Endothelial cell of umbilical vein (primary cell): Measurements from ENCODE around the gene PLEKHA5.

Experiments used
- CTCF ChIP-seq, 2 donors: IDR thresholded peaks; 1 replicate in 1 of 2; 2 replicates in 1 of 2; pipeline ENCODE4 v1.5.1; 2011; ENCODE audit warnings: low read length in 2 of 2, mild to moderate bottlenecking in 2 of 2, moderate library complexity in 2 of 2, control low read depth in 1 of 2, inconsistent platforms in 1 of 2, low read depth in 1 of 2; ENCODE audit not compliant: insufficient read depth in 1 of 2; ENCODE audit errors: extremely low read depth in 1 of 2
- EZH2 ChIP-seq: IDR thresholded peaks from 2 replicates; pipeline ENCODE4 v1.6.1; 2012; ENCODE audit warnings: borderline replicate concordance, low read depth, mild to moderate bottlenecking, moderate library complexity, low read length, inconsistent platforms; ENCODE audit not compliant: severe bottlenecking
- GATA2 ChIP-seq: IDR thresholded peaks from 2 replicates; pipeline ENCODE4 v1.7.0; 2011; ENCODE audit warnings: low read depth, mild to moderate bottlenecking, moderate library complexity, mixed read lengths, low read length; ENCODE audit not compliant: insufficient read length, insufficient read depth
- MAX ChIP-seq: IDR thresholded peaks from 2 replicates; pipeline ENCODE4 v1.6.1; 2011; ENCODE audit not compliant: insufficient read depth, insufficient read length
- MYC ChIP-seq: IDR thresholded peaks from one replicate; pipeline ENCODE4 v1.6.1; 2011; ENCODE audit warnings: mild to moderate bottlenecking, low read depth, low read length

- no peak for TF ChIP-seq CTCF (IDR thresholded peaks at IDR 0.05; ENCODE audit: extremely low read depth in 1 of 2, insufficient read depth in 1 of 2, low read depth in 1 of 2, low read length in 2 of 2)
- TF ChIP-seq MAX: no peak
- TF ChIP-seq MYC: no peak
- TF ChIP-seq GATA2: no peak
- no peak for TF ChIP-seq EZH2
These were observed 74.3 kb downstream of the PLEKHA5 start for GRCh38 chr12:19203539-19204506.
